A549 (cell line): ENCODE results near the gene RELN.

Experiments
- CEBPB ChIP-seq, 2 experiments: fragments of >200 bp in 1 of 2; sonication (Bioruptor Twin) in 1 of 2; formaldehyde crosslinking in 1 of 2; IDR thresholded peaks; 2 replicates each; pipeline ENCODE4 v1.6.1; 2012 to 2016
- HOXA7 ChIP-seq: fragments of 250-450 bp; sonication (Bioruptor Pico); IDR thresholded peaks from 2 replicates; pipeline ENCODE4 v1.5.0; 2020; ENCODE audit warnings: mild to moderate bottlenecking, moderate library complexity
- MAFK ChIP-seq: fragments of 450-650 bp; IDR thresholded peaks from 2 replicates; pipeline ENCODE4 v1.6.1; 2014; ENCODE audit not compliant: partially characterized antibody
- NFE2L2 ChIP-seq: fragments of 150-350 bp; conservative IDR thresholded peaks from 2 replicates; pipeline ENCODE4 v1.6.1; 2014; ENCODE audit warnings: low read length
- POLR2A ChIP-seq: IDR thresholded peaks from 2 replicates; pipeline ENCODE4 v1.6.1; 2012; ENCODE audit warnings: mild to moderate bottlenecking, low read length
- RFX5 ChIP-seq: fragments of 450-650 bp; IDR thresholded peaks from 2 replicates; pipeline ENCODE4 v1.7.1; 2014; ENCODE audit warnings: antibody characterized with exemption, mild to moderate bottlenecking, moderate library complexity
- TF ChIP-seq, protein P1 (sequence below): fragments of >200 bp; sonication (Bioruptor Twin); formaldehyde crosslinking; IDR thresholded peaks from 3 replicates; pipeline ENCODE4 v1.5.1; 2016
- TF ChIP-seq, protein P2 (sequence below): fragments of 250-450 bp; sonication (Bioruptor Pico); IDR thresholded peaks from 2 replicates; pipeline ENCODE4 v1.5.0; 2021; ENCODE audit warnings: mild to moderate bottlenecking, moderate library complexity, borderline replicate concordance

DNA sequence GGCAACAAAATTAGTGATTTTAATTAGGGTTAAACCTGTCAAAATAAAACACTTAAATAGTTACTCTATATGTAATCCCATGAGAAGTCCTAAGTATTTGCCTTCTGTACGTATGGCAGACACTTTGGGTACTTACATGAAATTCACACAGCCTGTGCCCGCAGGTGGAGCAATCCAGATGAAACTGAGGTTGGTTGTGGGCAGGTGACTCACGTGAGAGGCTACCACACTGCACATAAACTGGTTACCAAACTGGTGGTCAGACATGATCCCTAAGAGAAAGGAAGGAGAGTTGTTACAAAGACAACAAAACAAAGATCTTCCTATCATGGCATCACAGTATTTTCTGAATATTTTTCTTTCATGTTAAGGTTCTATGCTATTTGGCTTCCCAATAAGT, 156.1 kb downstream of the RELN start:
- TF ChIP-seq, protein P1, sequence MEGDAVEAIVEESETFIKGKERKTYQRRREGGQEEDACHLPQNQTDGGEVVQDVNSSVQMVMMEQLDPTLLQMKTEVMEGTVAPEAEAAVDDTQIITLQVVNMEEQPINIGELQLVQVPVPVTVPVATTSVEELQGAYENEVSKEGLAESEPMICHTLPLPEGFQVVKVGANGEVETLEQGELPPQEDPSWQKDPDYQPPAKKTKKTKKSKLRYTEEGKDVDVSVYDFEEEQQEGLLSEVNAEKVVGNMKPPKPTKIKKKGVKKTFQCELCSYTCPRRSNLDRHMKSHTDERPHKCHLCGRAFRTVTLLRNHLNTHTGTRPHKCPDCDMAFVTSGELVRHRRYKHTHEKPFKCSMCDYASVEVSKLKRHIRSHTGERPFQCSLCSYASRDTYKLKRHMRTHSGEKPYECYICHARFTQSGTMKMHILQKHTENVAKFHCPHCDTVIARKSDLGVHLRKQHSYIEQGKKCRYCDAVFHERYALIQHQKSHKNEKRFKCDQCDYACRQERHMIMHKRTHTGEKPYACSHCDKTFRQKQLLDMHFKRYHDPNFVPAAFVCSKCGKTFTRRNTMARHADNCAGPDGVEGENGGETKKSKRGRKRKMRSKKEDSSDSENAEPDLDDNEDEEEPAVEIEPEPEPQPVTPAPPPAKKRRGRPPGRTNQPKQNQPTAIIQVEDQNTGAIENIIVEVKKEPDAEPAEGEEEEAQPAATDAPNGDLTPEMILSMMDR: no peak
- TF ChIP-seq POLR2A (no peak), NFE2L2 (no peak), RFX5 (no peak), HOXA7 (CRISPR knock-in tag) (no peak), MAFK (no peak), CEBPB (IDR thresholded peaks at IDR 0.05) (no peak)
- TF ChIP-seq, protein P2, sequence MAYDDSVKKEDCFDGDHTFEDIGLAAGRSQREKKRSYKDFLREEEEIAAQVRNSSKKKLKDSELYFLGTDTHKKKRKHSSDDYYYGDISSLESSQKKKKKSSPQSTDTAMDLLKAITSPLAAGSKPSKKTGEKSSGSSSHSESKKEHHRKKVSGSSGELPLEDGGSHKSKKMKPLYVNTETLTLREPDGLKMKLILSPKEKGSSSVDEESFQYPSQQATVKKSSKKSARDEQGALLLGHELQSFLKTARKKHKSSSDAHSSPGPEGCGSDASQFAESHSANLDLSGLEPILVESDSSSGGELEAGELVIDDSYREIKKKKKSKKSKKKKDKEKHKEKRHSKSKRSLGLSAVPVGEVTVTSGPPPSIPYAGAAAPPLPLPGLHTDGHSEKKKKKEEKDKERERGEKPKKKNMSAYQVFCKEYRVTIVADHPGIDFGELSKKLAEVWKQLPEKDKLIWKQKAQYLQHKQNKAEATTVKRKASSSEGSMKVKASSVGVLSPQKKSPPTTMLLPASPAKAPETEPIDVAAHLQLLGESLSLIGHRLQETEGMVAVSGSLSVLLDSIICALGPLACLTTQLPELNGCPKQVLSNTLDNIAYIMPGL (CRISPR knock-in tag): no peak
